Stimulated activated CD8-positive, alpha-beta memory T cell treated with anti-CD3 and anti-CD28 coated beads, Interleukin-12 subunit alpha, Interleukin-12 subunit beta, amount 100 ng/mL, for 24 hours (primary cell): ENCODE results near the gene CELSR3.

Source experiments
- DNase-seq: peaks from one replicate; pipeline ENCODE4 v3.0.0-alpha.2; 2020; ENCODE audit errors: extremely low read depth

Gene CELSR3

DNA sequence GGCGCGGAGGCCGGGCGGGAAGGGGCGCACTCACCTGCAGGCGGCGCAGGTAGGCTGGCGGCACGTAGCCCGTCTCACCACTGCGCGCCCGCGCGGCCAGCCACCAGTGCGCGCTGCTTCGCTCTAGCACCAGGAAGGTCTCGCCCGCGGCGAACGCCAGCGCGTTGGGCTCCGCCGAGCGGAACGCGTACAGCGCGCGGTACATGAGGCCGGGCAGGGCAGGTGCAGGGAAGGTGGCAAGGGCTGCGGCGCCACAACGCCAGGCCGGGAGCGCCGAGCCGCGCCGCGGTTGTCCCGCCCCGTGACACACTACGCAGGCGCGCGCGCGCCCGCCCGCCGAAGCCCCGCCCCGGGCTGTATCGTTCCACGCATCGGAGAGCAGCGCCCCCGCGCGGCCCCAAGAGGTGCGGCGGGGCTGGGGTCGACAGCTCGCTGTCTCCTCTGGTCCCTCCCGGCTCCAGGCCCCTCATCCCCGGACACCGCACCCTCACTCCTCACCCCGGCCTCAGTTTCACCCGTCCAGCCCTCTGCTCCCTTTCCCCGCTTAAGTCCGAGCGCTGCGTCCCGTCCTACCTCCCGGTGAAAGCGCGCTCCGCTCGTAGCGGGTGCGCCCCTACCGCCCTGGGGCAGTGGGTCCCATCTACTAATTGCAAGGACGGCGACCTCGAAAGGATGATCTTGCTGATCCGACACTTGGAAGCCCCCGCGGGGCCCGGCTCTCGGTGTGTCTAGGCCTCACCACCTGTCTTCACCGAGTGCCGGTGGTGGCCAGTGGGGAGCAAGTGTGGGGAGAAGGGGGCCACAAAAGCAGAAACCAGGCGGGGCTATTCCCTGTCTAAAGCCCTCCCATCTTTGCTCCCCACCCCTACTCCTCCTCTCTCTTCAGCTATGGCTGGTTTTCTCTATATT is 23.2 kb upstream of the CELSR3 start, which contains the start of gene NCKIPSD:
NCKIPSD (minus strand) TSS at position 313 of the 909 bp plus-strand sequence; CDS start at position 205, 108 bp downstream.
- peak; percentile 81 for DNase-seq

DNA sequence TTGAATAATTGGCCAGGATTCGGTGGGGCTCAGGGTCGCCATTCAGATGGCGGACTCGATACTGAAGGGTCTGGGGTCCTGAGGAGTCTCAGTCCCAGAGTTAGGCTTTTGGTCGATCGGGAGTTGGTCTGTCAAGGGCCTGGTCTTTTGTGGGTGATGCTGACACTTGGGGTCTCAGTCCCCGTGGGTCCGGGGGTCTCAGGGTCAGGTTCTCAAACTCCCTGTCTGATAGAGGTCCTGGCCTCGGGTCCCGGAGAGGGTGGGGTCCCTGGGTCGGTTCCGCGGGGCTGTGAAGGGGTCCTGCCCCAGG is 22.6 kb upstream of the CELSR3 start:
- no peak for DNase-seq

DNA sequence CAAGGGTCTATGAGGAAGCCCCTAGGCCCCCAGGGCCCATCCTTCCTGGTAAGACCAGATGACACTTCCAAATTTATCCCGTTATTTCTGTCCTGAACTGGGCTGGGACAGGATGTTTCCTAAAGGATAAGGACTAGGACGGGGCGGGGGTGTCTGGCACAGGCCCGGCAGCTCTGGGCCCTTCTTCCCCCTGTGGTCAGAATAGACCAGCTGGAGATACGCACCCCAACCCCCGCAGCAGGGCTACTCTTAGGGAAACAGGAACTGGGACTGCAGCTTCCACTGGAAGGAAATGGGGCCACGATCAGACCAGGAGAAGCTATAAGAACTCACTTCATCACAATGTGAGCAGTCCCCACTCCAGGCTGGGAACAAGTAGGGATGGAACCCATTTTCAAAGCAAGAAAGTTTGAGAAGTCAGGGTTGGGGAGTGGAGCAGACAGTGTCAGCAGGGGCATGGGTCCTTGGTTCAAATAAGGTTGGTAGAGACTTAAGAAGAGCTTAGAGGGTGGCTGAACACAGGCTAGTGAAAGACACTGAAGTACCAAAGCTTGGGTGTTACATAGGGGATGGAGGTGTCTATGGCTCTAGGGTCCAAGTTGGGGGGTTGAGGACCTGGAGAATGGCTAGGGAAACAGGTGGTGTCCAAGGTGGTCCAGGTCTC is 21.9 kb upstream of the CELSR3 start:
- no peak for DNase-seq

DNA sequence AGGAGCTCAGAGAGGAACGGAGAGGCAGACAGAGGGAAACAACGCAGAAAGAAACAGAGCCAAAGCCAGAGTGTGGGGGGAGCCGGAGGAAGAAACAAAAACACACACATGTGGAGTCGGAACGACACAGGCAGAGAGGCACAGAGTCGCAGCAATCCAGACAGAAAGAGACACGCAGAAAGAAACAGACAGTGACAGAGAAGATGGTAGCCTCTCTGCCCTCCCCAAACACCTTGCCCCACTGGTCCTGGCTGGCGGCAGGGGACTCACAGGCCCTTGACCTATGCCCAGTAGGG is 21.3 kb upstream of the CELSR3 start:
- no peak for DNase-seq

DNA sequence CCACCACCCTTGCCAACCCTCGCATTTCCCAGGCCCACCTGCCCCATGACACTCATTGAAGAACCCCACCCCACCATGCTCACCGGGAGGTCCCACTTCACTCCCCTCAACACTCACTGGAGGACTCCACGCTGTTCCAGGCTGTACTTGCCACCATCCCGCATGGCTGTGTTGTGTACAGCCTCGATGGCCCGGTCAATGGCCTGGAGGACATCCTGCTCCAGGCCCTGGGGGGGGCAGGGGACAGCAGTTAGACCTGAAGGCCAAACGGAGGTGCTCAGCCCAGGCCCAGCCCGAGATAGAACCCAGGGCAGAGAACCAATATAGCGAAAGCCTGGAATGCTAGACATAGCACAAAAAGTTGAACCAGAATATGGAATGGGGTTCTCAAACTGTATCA is 20.1 kb upstream of the CELSR3 start:
- DNase-seq = no peak

DNA sequence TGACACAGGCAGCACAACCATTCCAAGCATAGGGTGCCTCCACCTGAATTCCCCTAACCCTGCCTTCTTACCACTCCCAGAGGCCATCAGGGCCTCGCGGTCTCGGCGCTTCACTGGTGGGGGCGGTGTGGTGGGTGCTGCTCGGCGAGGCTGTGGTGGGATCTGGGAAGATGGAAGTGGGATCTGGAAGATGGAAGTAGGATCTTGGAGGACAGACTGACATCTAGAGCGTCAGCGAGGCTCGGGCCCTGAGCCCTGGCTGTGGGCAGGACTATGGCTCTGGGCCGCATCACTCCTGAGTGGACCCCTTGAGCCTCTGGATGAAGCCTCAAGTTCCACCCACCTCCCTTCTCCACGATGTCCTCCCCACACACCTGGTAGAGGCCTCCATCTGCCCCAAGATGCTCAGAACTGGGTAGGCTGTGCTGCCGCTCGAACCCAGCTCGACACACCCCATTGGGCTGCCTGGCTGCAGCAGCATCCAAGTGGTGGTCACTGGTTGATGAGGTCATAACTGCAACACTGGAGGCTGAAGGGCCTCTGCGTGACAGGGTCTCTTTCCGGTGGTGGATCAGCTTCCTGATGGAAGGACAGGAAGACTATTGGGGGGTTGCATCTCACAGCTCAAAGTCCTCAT is 19.4 kb upstream of the CELSR3 start:
- DNase-seq = no peak

DNA sequence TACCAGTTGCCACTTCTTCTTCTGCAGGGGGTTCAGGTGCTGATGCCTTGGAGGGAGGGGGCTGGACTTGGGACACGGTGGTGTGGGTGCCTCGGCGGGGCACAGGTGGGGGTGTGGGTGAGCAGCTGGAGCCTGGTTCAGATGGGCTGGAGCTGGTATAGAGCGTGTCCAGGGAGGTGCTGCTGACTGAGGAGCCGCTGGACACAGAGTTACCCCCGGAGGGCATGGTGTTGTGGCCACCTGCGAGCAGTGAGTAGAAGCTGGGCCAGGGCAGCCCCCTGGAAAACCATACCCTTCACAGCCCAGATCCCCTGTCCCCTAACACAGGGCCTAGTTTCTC is 18.8 kb upstream of the CELSR3 start:
- no peak for DNase-seq

DNA sequence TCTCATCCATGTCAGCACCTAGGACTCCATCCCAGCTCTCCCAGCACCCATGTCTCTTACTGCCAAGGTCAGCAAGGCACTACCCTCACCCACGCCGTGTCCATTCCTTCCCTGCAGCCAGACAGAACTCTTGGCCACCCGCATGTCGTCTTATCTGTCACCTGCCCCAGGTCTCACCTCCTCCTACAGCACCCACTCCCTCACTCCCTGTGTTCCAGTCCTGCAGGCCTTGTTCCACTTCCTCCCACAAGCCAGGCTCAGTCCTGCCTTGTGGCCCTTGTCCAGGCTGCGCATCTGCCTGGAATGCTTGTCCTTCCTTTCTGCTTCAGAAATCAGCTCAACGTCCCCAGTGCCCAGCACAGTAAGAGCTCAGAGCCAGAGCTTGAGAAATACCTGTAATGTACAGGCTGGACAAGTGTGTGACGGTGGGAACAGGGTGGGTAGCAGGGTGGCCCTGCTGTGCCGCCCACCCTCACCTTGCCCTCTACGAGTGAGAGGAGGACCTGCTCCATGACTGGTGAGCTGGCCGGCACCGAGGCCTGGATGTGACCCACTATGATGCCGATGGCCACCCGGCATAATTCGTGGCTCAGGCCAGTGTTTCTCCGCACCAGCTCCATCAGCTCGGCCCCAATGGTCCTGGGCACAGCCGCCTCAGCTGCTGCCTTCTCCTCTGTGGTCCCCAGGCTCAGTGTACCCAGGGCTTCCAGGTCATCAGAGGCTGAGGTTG is 18.3 kb upstream of the CELSR3 start:
- no peak for DNase-seq

DNA sequence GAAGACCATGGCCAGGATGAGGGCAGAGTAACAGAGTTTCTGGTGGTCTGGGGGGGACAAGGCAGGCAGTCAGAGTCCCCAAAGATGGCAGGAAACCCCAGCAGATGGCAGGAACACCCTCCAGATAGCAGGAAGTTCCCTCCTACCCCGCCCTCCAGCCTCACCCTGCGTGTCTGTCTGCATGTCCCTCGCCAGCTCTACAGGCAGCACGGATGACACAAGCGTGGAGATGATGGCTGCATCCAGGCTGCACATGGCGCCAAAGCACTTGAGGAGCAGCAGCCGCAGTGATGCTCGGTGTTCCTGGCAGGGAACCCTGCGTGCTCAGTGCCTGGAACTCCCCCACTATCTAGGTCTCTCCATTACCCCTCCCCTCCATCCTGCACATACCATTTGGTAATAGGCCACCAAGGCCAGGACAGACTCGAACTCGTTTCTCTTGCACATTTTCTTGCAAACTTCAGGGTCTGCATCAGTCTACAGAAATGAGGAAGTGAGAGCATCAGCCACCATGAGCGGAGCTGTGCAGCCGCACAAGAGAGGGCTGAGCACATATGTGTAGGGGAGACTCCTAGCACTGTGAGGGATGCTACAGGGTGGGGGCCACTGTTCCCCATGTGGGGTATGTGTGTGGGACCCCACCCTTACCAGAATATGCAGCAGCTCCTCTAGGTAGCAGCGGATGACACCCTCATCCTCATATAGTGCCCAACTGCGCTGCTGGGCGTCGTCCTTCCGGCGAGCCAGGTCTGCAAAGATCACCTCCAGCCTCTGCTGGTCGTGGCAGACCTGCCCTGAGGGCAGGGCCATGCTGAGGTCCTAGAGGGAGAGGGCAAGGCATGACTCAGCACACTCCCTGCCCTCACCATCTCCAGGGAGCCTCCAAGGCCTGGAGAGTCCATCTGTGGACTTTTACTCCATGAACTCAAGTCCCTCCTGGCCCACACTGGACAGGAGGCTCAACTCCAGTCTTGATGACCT is 17.0 kb upstream of the CELSR3 start:
- no peak for DNase-seq

DNA sequence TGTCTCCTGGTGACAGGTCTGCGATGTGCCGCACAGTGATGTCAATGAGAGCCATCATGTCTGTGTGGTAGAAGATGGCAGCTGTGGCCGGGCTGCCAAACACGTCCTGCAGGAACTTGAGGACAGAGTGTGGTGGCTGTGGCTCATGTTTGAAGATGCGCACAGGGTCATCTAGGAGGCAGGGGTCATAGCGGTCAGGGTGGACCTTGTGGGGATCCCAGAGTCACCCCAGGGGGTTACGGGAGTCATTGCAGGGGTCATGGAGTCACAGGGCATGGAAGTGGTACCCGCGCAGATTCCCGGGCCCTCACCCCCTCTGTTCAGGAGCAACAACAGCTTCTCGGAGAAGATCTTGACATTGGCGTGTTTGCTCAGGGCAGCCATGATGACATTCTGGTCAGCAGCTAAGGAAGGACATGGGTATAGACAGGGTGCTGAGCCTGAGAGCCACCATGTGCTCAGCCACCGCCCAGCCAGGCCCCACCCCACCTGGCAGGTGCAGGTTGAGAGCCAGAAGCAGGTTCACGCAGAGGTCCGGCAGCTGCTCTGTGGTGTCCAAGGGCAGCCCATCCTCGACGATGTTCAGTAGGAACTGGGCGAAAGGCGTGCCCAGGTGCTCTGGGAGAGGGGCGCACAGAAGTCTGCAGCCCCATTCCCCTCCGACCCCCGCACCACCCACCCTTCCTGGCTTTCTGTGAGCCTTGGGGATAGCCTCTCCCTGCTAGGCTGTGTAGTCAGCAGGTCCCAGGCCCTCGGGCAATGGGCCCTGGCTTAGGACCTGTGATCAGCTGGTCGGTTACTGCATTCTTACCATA is 16.1 kb upstream of the CELSR3 start:
- DNase-seq = no peak

DNA sequence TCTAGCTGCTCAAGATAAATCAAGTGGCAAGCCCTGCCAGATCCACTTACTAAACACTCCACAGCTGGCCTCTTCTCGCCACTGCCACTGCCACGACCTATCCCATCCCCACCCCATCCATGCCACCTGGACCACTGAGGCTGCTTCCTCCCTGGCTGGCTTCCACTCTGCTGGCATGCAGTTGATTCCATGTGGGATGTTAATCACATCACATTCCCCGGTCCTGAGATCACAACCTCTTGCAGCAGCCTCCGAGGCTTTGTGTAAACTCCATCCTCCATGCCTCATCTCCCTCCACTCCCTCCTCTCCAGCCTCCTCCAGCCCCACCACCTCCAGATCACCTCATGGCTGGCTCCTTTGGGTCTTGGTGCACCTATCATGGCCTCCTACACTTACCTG is 15.4 kb upstream of the CELSR3 start:
- DNase-seq = no peak

DNA sequence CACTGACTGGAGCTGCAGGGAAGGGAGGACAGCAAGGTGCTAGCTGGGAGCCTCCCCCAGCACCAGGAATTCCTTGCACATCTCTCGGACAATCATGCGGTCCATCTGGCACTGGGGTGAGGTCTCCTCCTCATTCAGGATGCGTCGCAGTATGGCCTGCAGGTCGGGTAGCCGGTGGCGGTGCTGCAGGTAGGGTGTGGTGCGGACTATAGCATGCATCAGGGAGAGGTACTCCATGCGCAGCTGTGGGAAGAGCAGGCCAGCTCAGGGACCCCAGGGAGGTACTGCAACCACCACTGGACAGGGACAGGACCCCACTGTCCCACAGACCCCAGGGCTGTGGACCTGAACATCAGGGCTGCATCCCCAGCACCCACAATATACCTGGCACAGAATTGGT is 11.8 kb upstream of the CELSR3 start:
- no peak for DNase-seq

DNA sequence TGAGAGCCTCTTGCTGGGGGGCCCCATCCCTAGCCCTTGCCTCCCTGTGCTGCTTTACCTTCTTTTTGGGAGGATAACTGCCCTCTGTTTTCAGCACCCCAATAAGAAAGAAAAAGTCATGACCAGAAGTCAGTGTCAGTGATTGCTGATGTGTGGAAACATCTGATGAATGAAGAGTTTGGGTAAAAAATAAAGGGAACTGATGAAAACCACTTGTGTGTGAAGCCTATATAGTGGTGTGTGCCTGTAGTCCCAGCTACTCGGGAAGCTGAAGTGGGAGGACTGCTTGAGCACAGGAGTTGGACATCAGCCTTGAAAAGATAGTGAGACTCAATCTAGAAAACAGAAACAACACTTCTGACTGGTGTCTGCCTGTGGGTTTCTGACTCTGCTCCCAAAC is 9.8 kb upstream of the CELSR3 start:
- no peak for DNase-seq

DNA sequence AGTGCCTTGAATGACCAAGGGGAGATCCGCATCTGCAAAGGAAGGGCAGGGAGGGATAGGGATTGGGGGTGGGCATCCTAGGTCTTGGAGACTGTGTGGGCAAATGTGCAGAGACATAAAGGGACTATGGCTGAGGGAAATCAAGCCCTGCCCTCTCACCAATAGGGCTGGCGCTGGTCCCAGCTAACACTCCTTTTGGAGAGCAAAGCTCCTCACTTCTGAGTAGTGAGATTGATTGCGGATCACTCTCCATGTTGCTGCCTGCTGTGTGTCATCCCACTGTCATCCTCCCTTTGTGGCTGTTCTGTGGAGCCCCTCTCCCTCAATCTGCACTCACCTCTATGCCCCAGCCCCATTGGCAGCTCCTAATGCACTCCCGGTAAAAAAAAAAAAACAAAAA is 2.2 kb upstream of the CELSR3 start:
- no peak for DNase-seq

DNA sequence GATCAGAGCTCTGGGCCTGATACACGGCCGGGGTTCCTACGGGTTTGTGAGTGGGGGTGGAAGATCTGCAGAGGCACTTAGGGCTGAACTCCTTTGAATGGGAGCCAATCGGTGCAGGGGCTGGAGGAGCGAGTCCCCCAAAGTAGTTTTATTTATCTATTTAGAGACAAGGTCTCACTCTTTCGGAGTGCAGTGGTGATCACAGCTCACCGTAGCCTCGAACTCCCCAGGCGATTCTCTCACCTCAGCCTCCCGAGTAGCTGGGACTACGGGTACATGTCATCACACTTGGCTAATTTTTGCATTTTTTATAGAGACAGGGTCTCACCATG is 1.6 kb upstream of the CELSR3 start:
- DNase-seq = no peak

DNA sequence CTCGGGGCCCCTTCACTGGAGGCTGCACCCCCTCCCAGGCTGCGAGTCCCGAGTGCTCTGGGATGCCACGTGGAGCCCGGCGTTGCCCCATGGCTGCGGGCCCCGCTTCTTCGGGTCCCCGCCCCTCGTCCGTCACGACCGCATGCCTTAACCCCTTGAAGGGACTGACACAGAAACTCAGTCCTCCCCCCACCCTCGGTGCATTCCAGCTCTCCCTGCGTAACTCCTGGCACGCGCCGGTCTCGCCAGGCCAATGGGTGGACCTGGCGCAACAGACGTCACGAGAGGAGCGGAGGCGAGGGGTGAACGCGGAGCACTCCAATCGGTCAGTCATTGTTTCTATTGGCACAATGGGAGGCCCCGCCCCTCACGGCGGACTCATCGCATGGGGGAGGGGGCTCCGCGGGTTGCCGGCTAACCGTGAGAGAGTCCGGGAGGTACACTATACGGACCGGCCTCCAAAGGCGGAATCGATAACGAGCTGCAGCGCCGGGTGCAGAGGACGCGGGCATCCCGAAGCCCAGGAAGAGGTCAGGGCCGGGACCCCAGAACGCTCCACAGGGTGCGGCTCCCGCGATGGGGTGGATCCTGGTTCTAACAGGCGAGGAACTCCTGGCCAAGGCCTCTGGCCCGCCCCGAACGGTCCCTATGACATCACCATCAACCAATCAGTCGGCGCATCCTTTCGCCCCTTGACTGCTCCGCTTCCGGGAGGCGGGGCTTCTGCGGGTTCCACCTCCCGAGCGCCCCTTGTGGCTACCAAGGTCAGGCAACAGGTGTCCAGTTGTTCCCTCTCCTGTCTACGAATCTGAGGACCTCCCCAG is 1.0 kb upstream of the CELSR3 start:
- peak; percentile 66 for DNase-seq

DNA sequence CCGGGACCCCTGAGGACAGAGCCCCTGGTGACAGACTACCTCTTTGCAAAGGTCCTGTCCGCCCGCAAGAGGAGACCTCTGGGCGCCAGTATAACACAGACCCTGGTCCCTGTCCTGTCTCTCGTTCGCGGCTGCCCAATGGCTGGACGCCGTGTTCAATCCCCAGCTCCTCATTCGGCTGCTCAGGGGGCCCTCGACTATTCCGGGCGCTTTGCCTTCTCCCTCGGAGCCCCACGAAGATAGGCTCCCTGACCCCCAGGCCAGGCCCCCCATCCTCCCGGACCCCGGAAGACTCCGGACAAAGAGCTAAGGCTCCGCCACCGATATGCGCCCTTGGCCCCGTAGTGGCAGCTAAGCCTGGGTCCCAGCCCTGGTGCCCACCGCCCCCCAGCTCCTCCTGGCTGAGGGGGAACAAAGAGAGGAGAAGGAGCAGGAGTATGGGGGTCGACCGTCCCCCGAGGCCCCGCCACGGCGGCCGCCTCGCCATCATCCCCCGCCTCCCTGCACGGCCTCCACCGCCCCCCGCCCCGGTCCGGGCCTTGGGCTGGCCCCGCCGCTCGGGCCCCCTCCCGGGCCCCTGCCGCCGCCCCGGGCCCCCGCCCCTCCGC is 437 bp downstream of the CELSR3 start:
- no peak for DNase-seq

DNA sequence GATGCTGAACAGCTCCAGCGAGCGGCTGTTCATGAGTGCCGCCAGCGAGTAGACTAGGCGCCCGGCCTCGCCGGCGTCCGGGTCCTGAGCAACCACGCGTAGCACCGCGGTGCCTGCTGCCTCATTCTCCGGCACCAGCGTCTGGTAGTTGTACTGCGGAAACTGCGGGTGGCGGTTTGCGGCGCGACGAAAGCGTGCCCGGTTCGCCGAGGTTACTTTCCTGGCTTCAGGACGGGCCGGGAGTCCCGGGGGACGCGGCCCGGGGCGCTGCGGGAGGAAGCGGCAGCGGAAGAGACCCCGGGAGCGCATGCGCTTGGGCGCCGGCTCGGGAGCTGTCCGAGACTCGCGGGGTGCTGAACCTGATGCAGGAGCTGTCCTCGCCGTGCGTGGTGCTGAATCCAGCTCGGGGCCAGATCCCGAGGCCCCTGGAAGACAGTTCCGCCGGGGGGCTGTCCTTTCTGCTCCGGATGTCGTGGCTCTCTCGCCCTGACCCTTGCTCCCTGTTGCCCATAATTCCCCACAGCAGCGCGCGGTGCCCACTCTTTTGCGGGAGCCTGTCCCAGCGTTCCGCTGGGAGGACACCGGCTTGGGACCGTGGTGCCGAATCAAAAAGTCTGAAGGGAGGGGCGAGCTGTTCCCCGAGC is 1.1 kb downstream of the CELSR3 start:
- no peak for DNase-seq
